ENCODE results near the gene CAMTA1.

DNA sequence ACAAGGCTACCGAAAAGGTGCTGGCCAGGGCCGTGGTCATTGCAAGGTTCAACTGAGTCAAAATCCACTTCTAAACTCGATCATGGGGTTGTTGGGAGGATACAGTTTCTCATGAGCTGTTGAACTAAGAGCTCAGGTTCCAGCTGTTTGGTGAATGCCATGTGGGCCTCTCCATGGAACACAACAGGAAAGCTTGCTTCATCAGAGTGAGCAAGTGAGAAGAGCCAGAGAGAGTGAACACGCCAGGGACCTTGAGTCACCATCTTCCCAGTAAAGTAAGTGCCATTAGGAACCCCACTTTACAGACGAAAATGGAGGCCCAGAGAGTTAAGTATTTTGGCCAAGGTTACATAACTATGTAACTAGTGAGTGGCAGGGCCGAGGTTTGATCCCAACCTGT is 510.7 kb downstream of the CAMTA1 start:
- TF ChIP-seq, protein P1, sequence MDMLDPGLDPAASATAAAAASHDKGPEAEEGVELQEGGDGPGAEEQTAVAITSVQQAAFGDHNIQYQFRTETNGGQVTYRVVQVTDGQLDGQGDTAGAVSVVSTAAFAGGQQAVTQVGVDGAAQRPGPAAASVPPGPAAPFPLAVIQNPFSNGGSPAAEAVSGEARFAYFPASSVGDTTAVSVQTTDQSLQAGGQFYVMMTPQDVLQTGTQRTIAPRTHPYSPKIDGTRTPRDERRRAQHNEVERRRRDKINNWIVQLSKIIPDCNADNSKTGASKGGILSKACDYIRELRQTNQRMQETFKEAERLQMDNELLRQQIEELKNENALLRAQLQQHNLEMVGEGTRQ (CRISPR knock-in tag; IDR thresholded peaks at IDR 0.05), result no peak
- TF ChIP-seq POLR2B (IDR thresholded peaks at IDR 0.05; ENCODE audit: low read depth, partially characterized antibody) (no peak), KDM4B (IDR thresholded peaks at IDR 0.05; ENCODE audit: borderline replicate concordance in 2 of 2, low read depth in 1 of 2) (no peak)
